ENCODE results near the gene LRFN2.

LRFN2 gene

GRCh38 chr6:40394381-40394780, 192.8 kb downstream of the LRFN2 start:
- DNase-seq, result no peak

- no peak for DNase-seq
These were observed 193.5 kb downstream of the LRFN2 start for GRCh38 chr6:40393641-40394040.

GRCh38 chr6:40392589-40392988, 194.6 kb downstream of the LRFN2 start:
- no peak for DNase-seq

DNA sequence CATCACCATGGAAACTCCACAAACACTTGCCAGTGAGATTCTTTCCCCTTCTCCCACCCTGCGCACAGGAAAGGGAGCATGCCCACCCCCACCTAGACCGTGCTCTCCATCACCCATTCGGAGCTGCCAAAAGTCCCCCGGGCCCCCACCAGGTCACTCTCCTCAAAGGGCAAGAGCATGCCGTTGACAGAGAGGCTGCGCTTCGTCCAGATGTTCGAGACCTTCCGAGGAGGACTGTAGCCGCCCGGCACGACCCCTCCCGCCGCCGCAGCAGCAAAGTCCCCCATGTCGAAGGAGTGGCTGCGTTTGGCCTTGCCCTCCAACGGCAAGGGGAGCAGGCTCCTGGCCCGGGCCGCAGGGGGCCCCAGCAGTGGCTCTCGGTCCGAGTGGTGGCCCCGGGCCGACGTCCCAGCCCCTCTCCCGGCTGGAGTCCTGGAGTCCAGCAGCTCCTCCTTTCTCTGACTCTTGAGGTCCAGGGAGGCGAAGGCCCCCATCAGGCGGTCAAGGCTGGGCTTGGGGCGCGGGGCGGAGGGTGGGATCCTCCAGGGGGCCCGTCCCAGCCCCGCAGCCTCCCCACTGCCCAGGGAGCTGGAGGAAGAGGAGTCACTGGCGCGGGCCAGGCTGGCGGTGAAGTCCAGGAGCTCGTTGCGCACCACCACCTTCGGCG, 195.2 kb downstream of the LRFN2 start:
- DNase-seq, result no peak

- DNase-seq, result no peak
These were observed 196.1 kb downstream of the LRFN2 start for GRCh38 chr6:40391086-40391485.

DNA sequence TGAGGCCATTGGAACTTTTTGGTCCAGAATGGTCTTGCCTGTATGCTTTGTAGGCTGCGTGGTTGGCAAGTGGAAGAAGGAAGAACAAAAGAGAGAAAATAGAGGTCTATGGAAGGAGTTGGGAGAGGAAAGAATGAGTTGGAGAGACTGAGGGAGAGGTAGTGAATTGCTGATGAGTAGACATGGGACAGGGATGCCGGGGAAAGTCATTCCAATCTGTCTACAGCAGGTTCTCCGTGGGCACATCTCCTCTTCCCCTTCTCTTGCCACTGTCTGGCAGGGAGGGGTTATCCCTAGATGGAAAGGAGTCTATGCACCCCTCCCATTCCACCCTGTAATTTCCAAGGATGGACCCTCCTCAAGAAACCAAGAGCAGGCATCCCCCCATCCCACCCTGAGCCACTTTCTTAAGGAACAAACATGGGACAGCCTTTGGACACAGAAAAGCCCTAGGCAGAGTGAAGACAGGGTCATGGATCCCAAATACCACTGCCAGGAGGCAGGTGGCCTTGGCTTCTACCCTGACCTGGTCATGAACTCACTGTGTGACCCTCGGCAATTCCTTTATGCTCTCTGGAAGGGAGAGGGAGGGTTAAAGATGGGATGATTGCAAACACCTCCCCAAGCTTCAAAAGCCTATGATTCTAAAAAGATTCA, 196.9 kb downstream of the LRFN2 start:
- no peak for DNase-seq

GRCh38 chr6:40389254-40389653, 197.9 kb downstream of the LRFN2 start:
- DNase-seq, result no peak

DNA sequence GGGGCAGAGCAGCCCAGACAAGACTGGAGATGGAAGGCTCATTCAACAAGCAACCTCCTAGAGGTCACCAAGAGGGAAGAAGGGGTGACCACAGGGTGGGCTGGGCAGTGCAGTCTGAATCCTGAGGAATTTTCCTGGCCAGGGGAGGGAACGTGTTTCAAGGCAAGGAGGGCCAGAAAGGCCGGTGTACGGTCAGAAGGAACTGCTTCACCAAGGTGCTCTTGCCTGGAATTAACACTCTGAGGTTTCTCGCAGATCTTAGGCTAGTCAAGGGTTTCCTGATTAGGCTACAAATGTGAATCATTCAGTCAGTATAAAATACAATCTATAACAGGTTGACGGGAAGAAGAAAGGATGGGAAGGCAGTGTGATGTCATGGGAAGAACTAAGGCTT, 199.3 kb downstream of the LRFN2 start:
- no peak for DNase-seq

GRCh38 chr6:40387127-40387870, 199.9 kb downstream of the LRFN2 start:
- DNase-seq, result no peak

DNA sequence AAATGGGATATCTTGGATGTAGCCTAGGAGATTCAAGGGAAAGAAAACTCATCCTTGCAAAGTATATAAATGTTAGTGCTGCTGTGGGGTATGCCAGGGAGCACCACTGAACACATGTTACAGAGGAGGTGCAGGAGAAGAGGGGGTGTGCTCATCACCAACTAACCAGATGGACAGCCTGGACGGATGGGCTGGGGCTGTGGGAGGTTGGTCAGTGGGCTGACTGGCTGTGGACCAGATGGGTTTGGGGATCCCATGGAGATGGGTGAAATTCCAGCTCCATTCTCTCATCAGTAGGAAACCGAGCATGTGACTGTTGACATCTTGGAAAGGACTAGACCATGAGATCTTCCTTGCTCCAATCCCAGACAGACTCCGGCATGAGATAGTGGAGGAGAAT, 201.0 kb downstream of the LRFN2 start:
- DNase-seq, result no peak

GRCh38 chr6:40383348-40384115, 203.6 kb downstream of the LRFN2 start:
- DNase-seq, result no peak

DNA sequence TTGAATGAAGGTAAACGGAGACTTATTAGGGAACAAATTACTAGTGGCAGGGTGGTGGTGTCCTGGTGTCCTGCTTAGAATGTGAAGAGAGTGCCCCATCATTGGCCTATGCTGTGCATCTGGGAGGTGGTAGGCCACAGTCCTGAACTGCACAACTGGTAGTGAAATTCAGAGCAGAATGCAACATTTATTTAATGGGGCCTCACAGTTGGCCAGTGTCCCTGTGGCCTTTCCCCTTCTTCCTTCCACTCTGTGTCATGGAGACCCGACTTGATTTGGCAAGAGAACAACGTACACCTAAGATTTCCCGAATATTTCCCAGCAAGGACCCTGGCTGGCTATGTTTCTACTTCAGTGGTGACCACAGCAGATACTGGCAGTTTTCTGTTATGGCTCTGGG, 206.9 kb downstream of the LRFN2 start:
- DNase-seq, result no peak

DNA sequence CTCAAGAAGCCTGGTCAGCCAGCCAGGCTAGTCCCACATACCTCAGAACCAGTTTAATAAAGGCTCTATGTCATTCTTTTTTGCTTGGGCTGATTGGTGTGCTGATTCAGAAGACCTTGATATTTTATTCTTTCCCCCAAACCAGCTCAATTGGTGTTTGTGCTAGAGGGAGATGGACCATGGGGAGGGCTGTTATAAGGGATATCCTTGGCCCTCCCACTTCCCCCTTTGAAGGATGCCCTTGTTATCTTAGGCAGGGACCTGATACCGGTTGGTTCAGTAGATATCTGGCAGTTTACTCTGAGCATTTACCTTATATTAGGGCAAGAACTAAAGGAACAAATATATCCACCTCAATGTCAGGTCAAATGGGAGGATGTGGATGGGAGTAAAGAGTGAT, 207.4 kb downstream of the LRFN2 start:
- DNase-seq, result no peak

DNA sequence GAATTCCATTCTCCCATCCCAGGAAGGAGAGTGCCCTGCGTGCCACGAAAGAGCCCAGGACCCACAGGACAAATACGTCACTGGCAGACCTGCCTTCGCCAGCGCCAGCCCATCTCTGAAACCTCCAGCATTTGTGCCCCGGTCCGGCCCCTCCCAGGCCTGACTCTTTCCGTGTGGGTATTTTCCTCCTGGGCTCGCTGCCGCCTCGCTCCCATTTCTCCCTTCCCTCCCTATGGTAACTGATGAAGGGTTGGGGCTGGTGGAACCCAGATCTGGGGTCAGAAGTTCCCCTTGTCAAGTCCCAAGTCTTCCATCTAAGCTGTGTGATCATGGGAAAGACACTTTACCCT, 208.5 kb downstream of the LRFN2 start:
- DNase-seq, result no peak

DNA sequence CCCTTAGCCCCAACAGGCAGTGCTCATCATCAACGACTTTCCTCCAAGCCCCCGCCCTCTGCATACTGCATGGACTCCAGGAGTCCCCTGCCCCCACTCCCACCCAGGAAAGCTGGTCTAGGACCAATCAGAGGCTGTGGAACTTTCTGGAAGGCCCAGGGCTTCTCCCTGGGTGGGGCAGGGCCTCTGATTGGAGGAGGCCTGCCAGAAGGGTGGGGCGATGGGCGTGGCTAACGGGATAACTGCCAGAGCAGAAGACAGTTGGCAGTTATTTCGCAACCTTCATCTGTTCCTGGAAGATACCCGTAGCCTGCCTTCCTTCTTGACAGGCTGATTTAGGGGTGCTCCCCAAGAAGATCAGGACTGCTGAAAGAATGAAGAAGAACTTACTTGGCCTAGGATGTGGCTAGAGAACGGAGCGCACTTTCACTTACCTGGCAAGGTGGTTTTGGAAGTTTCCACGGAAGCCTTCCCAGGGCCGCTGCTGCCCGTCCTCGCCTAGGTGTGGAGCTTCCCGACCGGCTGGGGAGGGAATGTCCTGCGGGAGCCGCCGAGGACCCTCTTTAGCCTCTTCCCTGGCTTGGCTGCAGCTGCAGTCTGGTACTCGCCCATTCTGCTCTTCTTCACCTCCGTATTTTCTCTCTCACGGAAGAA, 209.0 kb downstream of the LRFN2 start:
- DNase-seq, result no peak

DNA sequence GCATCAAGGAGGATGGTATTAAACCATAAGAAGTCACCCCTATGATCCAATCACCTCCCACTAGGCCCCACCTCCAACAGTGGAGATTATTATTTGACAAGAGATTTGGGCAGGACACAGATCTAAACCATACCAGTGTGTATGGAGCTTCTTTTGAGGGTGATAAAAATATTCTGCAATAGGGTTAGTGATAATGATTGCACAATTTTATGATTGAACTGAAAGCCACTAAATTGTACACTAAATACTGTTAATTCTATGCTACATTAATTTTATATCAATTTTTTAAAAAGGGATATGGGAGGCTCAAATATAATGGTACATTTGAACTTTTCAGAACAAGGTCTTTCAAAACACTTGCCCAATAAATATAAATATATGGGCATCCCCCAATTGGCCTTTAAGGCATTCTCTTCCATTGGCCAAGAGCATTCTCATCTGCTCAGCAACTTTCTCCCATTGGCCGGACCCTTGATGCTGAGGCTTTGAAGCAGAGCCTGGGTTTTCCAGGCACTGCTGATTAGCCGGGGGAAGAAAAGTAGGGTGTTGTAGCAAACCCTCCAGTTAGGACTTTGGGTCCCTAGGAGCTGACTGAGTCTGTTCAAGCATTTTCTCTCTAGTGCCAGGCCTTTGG, 209.9 kb downstream of the LRFN2 start:
- no peak for DNase-seq

DNA sequence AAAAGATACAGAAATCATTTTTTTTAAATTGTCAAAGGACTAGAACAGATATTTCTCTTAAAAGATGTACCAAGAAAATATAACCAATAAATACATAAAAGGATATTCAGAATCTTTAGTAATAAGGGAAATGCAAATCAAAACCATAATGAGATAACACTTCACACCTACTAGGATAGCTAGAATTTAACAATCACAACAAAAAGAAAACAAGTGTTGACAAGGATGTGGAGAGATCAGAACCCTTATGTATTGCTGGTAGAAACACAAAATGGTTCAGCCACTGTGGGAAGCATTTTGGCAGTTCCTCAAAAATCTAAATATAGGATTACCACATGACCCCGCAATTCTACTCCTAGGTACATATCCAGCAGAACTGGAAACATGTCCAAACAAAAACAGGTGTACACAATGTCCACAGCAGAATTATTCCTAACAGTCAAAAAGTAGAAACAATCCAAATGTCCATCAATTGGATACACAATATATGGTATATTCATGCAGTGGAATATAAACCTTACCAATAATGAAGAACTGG, 211.0 kb downstream of the LRFN2 start:
- peak; percentile 16 for DNase-seq

- no peak for DNase-seq
These were observed 213.9 kb downstream of the LRFN2 start for GRCh38 chr6:40373267-40373666.

- DNase-seq, result no peak
These were observed 215.5 kb downstream of the LRFN2 start for GRCh38 chr6:40371621-40372020.

GRCh38 chr6:40371095-40371494, 216.1 kb downstream of the LRFN2 start:
- DNase-seq, result no peak

- DNase-seq, result no peak
These were observed 217.3 kb downstream of the LRFN2 start for GRCh38 chr6:40369891-40370290.

DNA sequence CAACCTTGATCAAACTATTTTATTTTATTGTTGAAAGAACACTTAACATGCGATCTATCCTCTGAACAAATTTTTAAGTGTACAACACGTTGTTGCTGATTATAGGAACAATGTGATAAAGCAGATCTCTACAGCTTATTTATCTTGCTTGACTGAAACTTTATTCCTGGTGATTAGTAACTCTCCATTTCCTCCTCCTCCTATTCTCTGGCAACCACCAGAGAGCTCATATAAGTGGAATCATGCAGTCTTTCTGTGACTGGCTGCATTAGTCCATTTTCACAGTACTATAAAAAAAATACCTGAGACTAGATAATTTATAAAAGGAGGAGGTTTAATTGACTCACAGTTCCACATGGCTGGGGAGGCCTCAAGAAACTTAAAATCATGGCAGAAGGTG, 218.1 kb downstream of the LRFN2 start:
- DNase-seq, result no peak
